ENCODE results near the gene ANKRD63.

ANKRD63 gene

GRCh38 chr15:40296561-40297230, 13.8 kb upstream of the ANKRD63 start:
- DNase-seq (ENCODE audit: low read depth, low spot score) = no peak
- no peak overlapping the region for H3K27ac ChIP-seq

- no peak overlapping the region for H3K27ac ChIP-seq
- no peak for DNase-seq (ENCODE audit: low read depth, low spot score)
These were observed 13.2 kb upstream of the ANKRD63 start for GRCh38 chr15:40295877-40296560.

GRCh38 chr15:40295297-40295696, 12.4 kb upstream of the ANKRD63 start:
- no peak for DNase-seq (ENCODE audit: low read depth, low spot score)
- H3K27ac ChIP-seq = no peak overlapping the region

- no peak overlapping the region for H3K27ac ChIP-seq
- no peak for DNase-seq (ENCODE audit: low read depth, low spot score)
These were observed 11.3 kb upstream of the ANKRD63 start for GRCh38 chr15:40293905-40294895.

- DNase-seq (ENCODE audit: low read depth, low spot score) = no peak
- no peak overlapping the region for H3K27ac ChIP-seq
These were observed 10.1 kb upstream of the ANKRD63 start for GRCh38 chr15:40293006-40293405.

GRCh38 chr15:40292246-40292645, 9.4 kb upstream of the ANKRD63 start:
- no peak overlapping the region for H3K27ac ChIP-seq
- DNase-seq (ENCODE audit: low read depth, low spot score) = no peak

- H3K27ac ChIP-seq = no peak overlapping the region
- DNase-seq (ENCODE audit: low read depth, low spot score) = no peak
These were observed 8.2 kb upstream of the ANKRD63 start for GRCh38 chr15:40290918-40291574.

- DNase-seq (ENCODE audit: low read depth, low spot score) = no peak
- no peak overlapping the region for H3K27ac ChIP-seq
These were observed 7.7 kb upstream of the ANKRD63 start for GRCh38 chr15:40290545-40290917.

GRCh38 chr15:40289140-40289775, 6.4 kb upstream of the ANKRD63 start:
- no peak for DNase-seq (ENCODE audit: low read depth, low spot score)
- no peak overlapping the region for H3K27ac ChIP-seq

GRCh38 chr15:40287968-40288367, 5.1 kb upstream of the ANKRD63 start:
- H3K27ac ChIP-seq = no peak overlapping the region
- no peak for DNase-seq (ENCODE audit: low read depth, low spot score)

- no peak overlapping the region for H3K27ac ChIP-seq
- no peak for DNase-seq (ENCODE audit: low read depth, low spot score)
These were observed 4.6 kb upstream of the ANKRD63 start for GRCh38 chr15:40287505-40287904.

- no peak overlapping the region for H3K27ac ChIP-seq
- no peak for DNase-seq (ENCODE audit: low read depth, low spot score)
These were observed 3.9 kb upstream of the ANKRD63 start for GRCh38 chr15:40286794-40287193.

GRCh38 chr15:40286061-40286532, 3.2 kb upstream of the ANKRD63 start:
- no peak overlapping the region for H3K27ac ChIP-seq
- DNase-seq (ENCODE audit: low read depth, low spot score) = no peak

GRCh38 chr15:40285554-40286011, 2.7 kb upstream of the ANKRD63 start:
- no peak overlapping the region for H3K27ac ChIP-seq
- no peak for DNase-seq (ENCODE audit: low read depth, low spot score)

- DNase-seq (ENCODE audit: low read depth, low spot score) = no peak
- H3K27ac ChIP-seq = no peak overlapping the region
These were observed 2.3 kb upstream of the ANKRD63 start for GRCh38 chr15:40285151-40285550.

GRCh38 chr15:40283615-40284300, 894 bp upstream of the ANKRD63 start:
- H3K27ac ChIP-seq = no peak overlapping the region
- no peak for DNase-seq (ENCODE audit: low read depth, low spot score)

GRCh38 chr15:40282147-40282868, 556 bp downstream of the ANKRD63 start:
- no peak for DNase-seq (ENCODE audit: low read depth, low spot score)
- H3K27ac ChIP-seq = no peak overlapping the region

- DNase-seq (ENCODE audit: low read depth, low spot score) = no peak
- no peak overlapping the region for H3K27ac ChIP-seq
These were observed 1.1 kb downstream of the ANKRD63 start for GRCh38 chr15:40281801-40282146.
